Measurements from ENCODE around the gene DPCD. TPM values are rescaled to one million over a fixed set of nuclear protein-coding genes. Genes with fewer than 3 reads are reported as not detected.

DPCD gene
- total RNA-seq, 4 donors from 2014 or later, result 18.1 to 73.0 (median 37.3) TPM

DNA sequence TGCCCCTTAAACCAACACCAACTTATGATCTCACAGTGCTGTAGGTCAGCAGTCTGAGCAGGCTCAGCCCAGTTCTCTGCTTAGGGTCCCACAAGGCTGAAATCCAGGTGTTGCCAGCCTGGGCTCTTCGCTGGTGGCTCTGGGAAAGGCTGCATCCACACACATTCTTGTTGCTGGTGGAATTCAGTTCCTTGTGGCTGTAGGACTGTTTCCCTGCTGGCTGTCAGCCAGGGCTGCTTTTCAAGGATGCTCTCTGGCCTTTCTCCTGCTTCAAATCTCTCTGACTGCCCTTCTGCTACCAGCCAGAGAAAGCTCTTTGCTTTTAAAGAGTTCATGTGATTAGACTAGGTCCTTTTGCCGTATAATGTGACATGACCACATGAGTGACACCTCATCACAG is 15.3 kb upstream of the DPCD start:
- Histone ChIP-seq H3K4me1 (peaks cover 6 to 15% of the 10 kb centered on the region in 2 donors), H3K27ac (no peak overlapping the region), H3K27me3 (peaks cover 5% of the 10 kb centered on the region), H3K36me3 (no peaks in the 10 kb centered on the region), H3K9me3 (no peaks in the 10 kb centered on the region), H3K4me3 (replicated peaks in 1 of 3) (no peak overlapping the region)
- 80 to 94% methylated on average over 1 to 2 of the region's 2 CpGs for WGBS, 2 donors
- intact Hi-C loops (cut with DNase I), result loop anchor here (5.0 kb wide), 1 partner anchor 360 kb away; no protein-coding TSS in a partner anchor
- no peak for DNase-seq
- TF ChIP-seq, protein P1, sequence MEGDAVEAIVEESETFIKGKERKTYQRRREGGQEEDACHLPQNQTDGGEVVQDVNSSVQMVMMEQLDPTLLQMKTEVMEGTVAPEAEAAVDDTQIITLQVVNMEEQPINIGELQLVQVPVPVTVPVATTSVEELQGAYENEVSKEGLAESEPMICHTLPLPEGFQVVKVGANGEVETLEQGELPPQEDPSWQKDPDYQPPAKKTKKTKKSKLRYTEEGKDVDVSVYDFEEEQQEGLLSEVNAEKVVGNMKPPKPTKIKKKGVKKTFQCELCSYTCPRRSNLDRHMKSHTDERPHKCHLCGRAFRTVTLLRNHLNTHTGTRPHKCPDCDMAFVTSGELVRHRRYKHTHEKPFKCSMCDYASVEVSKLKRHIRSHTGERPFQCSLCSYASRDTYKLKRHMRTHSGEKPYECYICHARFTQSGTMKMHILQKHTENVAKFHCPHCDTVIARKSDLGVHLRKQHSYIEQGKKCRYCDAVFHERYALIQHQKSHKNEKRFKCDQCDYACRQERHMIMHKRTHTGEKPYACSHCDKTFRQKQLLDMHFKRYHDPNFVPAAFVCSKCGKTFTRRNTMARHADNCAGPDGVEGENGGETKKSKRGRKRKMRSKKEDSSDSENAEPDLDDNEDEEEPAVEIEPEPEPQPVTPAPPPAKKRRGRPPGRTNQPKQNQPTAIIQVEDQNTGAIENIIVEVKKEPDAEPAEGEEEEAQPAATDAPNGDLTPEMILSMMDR (IDR thresholded peaks at IDR 0.05), result no peak
- TF ChIP-seq POLR2A (IDR thresholded peaks at IDR 0.05), result no peak

DNA sequence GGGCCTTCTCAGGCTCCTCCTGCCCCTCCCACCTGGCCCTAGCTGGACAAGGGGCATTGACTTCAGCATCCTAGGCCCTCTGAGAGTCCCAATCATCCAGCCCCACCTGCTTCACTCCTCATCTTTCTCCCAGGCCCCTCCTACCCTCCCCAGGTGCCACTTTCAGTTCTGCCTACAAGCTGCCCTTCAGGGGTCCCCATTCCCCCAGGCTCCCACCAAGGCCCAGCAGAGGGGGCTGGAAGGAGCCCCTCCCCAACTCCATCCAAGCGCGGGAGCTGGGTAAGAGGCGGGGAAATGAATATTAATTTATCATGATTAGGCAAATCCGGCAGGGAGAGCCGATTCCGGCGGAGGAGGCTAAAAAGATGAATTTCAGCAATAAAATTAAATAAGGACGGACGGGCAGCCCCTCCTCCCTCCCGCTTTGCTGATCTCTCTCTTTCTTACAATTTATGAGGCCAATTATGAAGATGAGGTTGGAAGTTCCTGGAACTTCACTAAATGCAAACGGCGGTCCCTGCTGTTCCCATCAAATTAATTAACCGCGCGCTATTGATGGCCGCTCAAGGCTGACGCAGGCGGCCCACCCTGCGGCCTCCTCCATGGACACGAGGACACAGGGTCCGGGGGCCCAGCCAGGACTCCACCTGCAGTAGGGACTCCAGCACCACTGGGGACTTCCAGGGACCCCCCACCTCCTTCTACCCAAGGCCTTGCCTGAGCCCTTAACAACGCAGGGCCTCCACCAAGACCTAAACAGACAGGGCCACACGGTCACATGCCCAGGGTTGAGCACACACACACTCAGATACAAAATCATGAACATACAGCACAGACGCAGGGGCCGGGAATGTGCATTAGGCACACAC is 14.0 kb upstream of the DPCD start:
- Histone ChIP-seq H3K27ac (no peak overlapping the region), H3K4me1 (peaks cover 6 to 15% of the 10 kb centered on the region in 2 donors), H3K36me3 (peaks cover under 1 to 1% of the 10 kb centered on the region in 2 donors), H3K4me3 (replicated peaks in 1 of 3) (no peak overlapping the region), H3K9me3 (no peaks in the 10 kb centered on the region), H3K27me3 (peaks cover 5% of the 10 kb centered on the region)
- DNase-seq, result no peak
- intact Hi-C loops (cut with DNase I), result loop anchor here (5.0 kb wide), 1 partner anchor 362 kb away; no protein-coding TSS in a partner anchor
- WGBS, 2 donors, result 80 to 84% methylated on average over 24 to 25 of the region's 25 CpGs
- TF ChIP-seq, protein P1 (IDR thresholded peaks at IDR 0.05), result no peak
- no peak for TF ChIP-seq POLR2A (IDR thresholded peaks at IDR 0.05)

GRCh38 chr10:101575091-101575490 is 13.0 kb upstream of the DPCD start:
- intact Hi-C loops (cut with DNase I), result no loop called here
- Histone ChIP-seq H3K36me3 (peaks cover 5 to 9% of the 10 kb centered on the region in 2 donors), H3K9me3 (no peaks in the 10 kb centered on the region), H3K27ac (no peak overlapping the region), H3K4me1 (peaks cover under 1 to 7% of the 10 kb centered on the region in 2 donors), H3K27me3 (no peaks in the 10 kb centered on the region), H3K4me3 (replicated peaks in 1 of 3) (no peak overlapping the region)
- TF ChIP-seq, protein P1 (IDR thresholded peaks at IDR 0.05), result no peak
- TF ChIP-seq POLR2A (IDR thresholded peaks at IDR 0.05), result no peak
- DNase-seq, result no peak
- WGBS, 2 donors, result 72 to 89% methylated on average over 3 of the region's 3 CpGs

- Histone ChIP-seq H3K4me3 (replicated peaks in 1 of 3) (no peak overlapping the region), H3K9me3 (no peaks in the 10 kb centered on the region), H3K36me3 (peaks cover 5 to 9% of the 10 kb centered on the region in 2 donors), H3K4me1 (peaks cover 0 to 1% of the 10 kb centered on the region in 2 donors), H3K27me3 (no peaks in the 10 kb centered on the region), H3K27ac (no peak overlapping the region)
- WGBS, 2 donors, result 93 to 95% methylated on average over 3 to 5 of the region's 7 CpGs
- TF ChIP-seq POLR2A (IDR thresholded peaks at IDR 0.05), result no peak
- TF ChIP-seq, protein P1 (IDR thresholded peaks at IDR 0.05), result no peak
- intact Hi-C loops (cut with DNase I), result no loop called here
- no peak for DNase-seq
Measured at GRCh38 chr10:101575580-101576210, 12.4 kb upstream of the DPCD start.
